K562 (cell line): ENCODE data around the gene PCBP3. TPM values are rescaled to one million over a fixed set of nuclear protein-coding genes. Genes with fewer than 3 reads are reported as not detected.

ENCODE experiments used
- HEY1 ChIP-seq: fragments of 250-450 bp; sonication (Bioruptor Pico); IDR thresholded peaks from 2 replicates; pipeline ENCODE4 v1.5.0; 2020; ENCODE audit warnings: mild to moderate bottlenecking, moderate library complexity, borderline replicate concordance
- KAT2B ChIP-seq: IDR thresholded peaks from one replicate; pipeline ENCODE4 v1.6.1; 2012; ENCODE audit warnings: low read depth, mild to moderate bottlenecking, control low read depth, inconsistent platforms, low read length, moderate library complexity
- L3MBTL2 ChIP-seq: fragments of 450-650 bp; IDR thresholded peaks from 2 replicates; pipeline ENCODE4 v1.6.1; 2016; ENCODE audit warnings: mild to moderate bottlenecking, moderate library complexity
- OTX1 ChIP-seq: fragments of 450-650 bp; formaldehyde crosslinking; IDR thresholded peaks from 2 replicates; pipeline ENCODE4 v1.4.0; 2022; ENCODE audit warnings: mild to moderate bottlenecking
- TBP ChIP-seq: optimal IDR thresholded peaks from 2 replicates; pipeline ENCODE3; 2011; ENCODE audit warnings: low read depth, low read length, improper control_type of control experiment
- ZNF12 ChIP-seq: sonication (generic); formaldehyde crosslinking; IDR thresholded peaks from 2 replicates; pipeline ENCODE4 v1.4.0; 2020; ENCODE audit warnings: mild to moderate bottlenecking, missing genetic modification reagents
- ZNF586 ChIP-seq: fragments of 450-650 bp; formaldehyde crosslinking; conservative IDR thresholded peaks from 2 replicates; pipeline ENCODE4 v1.4.0; 2020; ENCODE audit warnings: mild to moderate bottlenecking, moderate library complexity
- ZNF717 ChIP-seq: fragments of 250-450 bp; sonication (Bioruptor Pico); IDR thresholded peaks from 2 replicates; pipeline ENCODE4 v1.5.0; 2021
- polyA plus RNA-seq, 8 experiments: library from polyadenylated mRNA; depleted of rRNA in 4 of 8; stranded (reverse) in 5 of 8; unstranded in 3 of 8; fragments of >200 nt; fragmentation: Nextera tagmentation in 2 of 8; fragmentation: Illumina TruSeq in 1 of 8; extraction: Ambion mirVana in 2 of 8; extraction: Trizol in 1 of 8; gene quantifications; 2 replicates each; pipeline versions ENCODE4 v1.2.1 to v1.2.3, GENCODE V29; 2011 to 2014; ENCODE audit warnings: inconsistent platforms in 1 of 8, missing spikeins in 1 of 8
- total RNA-seq, 7 experiments: library from RNA; depleted of rRNA in 6 of 7; stranded (reverse); fragments of >200 nt in 6 of 7; fragmentation: Illumina TruSeq in 2 of 7; extraction: Trizol in 2 of 7; gene quantifications; 2 replicates each; pipeline versions ENCODE4 v1.2.1 to v1.2.3, GENCODE V29; 2011 to 2021; ENCODE audit warnings: low replicate concordance in 1 of 7
- TF ChIP-seq, protein P1 (sequence below): fragments of 450-650 bp; IDR thresholded peaks from 2 replicates; pipeline ENCODE4 v1.6.1; 2016; ENCODE audit warnings: mild to moderate bottlenecking, moderate library complexity
- TF ChIP-seq, protein P2 (sequence below): fragments of 250-450 bp; sonication (Bioruptor Pico); IDR thresholded peaks from 2 replicates; pipeline ENCODE4 v1.4.0; 2020; ENCODE audit warnings: mild to moderate bottlenecking, moderate library complexity

PCBP3 gene
- total and polyA plus RNA-seq, 9 of the 15 experiments (the other 6 are each of a cell fraction or from before 2014, with no cell fraction given): 0.18 TPM; not detected in 8

DNA sequence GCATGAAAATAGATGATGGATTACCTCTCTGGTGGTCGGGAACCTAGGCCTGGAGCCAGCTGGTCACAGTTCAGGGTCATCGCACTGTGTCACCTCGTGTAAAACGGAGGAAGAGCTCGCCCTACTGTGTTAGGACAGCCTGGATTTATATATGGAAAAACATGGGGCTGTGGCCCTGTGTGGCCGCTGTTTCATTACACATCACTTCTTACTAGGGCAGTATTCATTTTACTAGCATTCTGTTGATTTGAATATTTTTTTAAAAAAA is 233.6 kb downstream of the PCBP3 start (continued):
- TF ChIP-seq, protein P1, sequence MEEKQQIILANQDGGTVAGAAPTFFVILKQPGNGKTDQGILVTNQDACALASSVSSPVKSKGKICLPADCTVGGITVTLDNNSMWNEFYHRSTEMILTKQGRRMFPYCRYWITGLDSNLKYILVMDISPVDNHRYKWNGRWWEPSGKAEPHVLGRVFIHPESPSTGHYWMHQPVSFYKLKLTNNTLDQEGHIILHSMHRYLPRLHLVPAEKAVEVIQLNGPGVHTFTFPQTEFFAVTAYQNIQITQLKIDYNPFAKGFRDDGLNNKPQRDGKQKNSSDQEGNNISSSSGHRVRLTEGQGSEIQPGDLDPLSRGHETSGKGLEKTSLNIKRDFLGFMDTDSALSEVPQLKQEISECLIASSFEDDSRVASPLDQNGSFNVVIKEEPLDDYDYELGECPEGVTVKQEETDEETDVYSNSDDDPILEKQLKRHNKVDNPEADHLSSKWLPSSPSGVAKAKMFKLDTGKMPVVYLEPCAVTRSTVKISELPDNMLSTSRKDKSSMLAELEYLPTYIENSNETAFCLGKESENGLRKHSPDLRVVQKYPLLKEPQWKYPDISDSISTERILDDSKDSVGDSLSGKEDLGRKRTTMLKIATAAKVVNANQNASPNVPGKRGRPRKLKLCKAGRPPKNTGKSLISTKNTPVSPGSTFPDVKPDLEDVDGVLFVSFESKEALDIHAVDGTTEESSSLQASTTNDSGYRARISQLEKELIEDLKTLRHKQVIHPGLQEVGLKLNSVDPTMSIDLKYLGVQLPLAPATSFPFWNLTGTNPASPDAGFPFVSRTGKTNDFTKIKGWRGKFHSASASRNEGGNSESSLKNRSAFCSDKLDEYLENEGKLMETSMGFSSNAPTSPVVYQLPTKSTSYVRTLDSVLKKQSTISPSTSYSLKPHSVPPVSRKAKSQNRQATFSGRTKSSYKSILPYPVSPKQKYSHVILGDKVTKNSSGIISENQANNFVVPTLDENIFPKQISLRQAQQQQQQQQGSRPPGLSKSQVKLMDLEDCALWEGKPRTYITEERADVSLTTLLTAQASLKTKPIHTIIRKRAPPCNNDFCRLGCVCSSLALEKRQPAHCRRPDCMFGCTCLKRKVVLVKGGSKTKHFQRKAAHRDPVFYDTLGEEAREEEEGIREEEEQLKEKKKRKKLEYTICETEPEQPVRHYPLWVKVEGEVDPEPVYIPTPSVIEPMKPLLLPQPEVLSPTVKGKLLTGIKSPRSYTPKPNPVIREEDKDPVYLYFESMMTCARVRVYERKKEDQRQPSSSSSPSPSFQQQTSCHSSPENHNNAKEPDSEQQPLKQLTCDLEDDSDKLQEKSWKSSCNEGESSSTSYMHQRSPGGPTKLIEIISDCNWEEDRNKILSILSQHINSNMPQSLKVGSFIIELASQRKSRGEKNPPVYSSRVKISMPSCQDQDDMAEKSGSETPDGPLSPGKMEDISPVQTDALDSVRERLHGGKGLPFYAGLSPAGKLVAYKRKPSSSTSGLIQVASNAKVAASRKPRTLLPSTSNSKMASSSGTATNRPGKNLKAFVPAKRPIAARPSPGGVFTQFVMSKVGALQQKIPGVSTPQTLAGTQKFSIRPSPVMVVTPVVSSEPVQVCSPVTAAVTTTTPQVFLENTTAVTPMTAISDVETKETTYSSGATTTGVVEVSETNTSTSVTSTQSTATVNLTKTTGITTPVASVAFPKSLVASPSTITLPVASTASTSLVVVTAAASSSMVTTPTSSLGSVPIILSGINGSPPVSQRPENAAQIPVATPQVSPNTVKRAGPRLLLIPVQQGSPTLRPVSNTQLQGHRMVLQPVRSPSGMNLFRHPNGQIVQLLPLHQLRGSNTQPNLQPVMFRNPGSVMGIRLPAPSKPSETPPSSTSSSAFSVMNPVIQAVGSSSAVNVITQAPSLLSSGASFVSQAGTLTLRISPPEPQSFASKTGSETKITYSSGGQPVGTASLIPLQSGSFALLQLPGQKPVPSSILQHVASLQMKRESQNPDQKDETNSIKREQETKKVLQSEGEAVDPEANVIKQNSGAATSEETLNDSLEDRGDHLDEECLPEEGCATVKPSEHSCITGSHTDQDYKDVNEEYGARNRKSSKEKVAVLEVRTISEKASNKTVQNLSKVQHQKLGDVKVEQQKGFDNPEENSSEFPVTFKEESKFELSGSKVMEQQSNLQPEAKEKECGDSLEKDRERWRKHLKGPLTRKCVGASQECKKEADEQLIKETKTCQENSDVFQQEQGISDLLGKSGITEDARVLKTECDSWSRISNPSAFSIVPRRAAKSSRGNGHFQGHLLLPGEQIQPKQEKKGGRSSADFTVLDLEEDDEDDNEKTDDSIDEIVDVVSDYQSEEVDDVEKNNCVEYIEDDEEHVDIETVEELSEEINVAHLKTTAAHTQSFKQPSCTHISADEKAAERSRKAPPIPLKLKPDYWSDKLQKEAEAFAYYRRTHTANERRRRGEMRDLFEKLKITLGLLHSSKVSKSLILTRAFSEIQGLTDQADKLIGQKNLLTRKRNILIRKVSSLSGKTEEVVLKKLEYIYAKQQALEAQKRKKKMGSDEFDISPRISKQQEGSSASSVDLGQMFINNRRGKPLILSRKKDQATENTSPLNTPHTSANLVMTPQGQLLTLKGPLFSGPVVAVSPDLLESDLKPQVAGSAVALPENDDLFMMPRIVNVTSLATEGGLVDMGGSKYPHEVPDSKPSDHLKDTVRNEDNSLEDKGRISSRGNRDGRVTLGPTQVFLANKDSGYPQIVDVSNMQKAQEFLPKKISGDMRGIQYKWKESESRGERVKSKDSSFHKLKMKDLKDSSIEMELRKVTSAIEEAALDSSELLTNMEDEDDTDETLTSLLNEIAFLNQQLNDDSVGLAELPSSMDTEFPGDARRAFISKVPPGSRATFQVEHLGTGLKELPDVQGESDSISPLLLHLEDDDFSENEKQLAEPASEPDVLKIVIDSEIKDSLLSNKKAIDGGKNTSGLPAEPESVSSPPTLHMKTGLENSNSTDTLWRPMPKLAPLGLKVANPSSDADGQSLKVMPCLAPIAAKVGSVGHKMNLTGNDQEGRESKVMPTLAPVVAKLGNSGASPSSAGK: no peak
- TF ChIP-seq ZNF717 (CRISPR knock-in tag) (no peak), TBP (no peak), HEY1 (CRISPR knock-in tag) (no peak), OTX1 (CRISPR knock-in tag) (no peak), ZNF12 (CRISPR knock-in tag) (no peak), ZNF586 (no peak), KAT2B (no peak), L3MBTL2 (no peak)
- TF ChIP-seq, protein P2, sequence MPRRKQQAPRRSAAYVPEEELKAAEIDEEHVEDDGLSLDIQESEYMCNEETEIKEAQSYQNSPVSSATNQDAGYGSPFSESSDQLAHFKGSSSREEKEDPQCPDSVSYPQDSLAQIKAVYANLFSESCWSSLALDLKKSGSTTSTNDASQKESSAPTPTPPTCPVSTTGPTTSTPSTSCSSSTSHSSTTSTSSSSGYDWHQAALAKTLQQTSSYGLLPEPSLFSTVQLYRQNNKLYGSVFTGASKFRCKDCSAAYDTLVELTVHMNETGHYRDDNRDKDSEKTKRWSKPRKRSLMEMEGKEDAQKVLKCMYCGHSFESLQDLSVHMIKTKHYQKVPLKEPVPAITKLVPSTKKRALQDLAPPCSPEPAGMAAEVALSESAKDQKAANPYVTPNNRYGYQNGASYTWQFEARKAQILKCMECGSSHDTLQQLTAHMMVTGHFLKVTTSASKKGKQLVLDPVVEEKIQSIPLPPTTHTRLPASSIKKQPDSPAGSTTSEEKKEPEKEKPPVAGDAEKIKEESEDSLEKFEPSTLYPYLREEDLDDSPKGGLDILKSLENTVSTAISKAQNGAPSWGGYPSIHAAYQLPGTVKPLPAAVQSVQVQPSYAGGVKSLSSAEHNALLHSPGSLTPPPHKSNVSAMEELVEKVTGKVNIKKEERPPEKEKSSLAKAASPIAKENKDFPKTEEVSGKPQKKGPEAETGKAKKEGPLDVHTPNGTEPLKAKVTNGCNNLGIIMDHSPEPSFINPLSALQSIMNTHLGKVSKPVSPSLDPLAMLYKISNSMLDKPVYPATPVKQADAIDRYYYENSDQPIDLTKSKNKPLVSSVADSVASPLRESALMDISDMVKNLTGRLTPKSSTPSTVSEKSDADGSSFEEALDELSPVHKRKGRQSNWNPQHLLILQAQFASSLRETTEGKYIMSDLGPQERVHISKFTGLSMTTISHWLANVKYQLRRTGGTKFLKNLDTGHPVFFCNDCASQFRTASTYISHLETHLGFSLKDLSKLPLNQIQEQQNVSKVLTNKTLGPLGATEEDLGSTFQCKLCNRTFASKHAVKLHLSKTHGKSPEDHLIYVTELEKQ (CRISPR knock-in tag): no peak
- TF ChIP-seq, all 486 proteins: peak for 0
